Sigmoid colon (tissue), 7 donors: ENCODE measurements around the gene MKNK1. TPM values are rescaled to one million over a fixed set of nuclear protein-coding genes. Genes with fewer than 3 reads are reported as not detected.

Experiments used
- DNase-seq: peaks from one replicate; pipeline ENCODE4 v3.0.0-alpha.2; 2019
- H3K27ac ChIP-seq, 4 donors: fragments of 200-600 bp; sonication (generic); one replicate each; pipeline ENCODE4 v1.5.1; 2016 to 2019; ENCODE audit warnings: mild to moderate bottlenecking in 1 of 4
- H3K27me3 ChIP-seq, 3 donors: fragments of 200-600 bp; sonication (generic); one replicate each; pipeline ENCODE4 v1.5.1; 2019; ENCODE audit warnings: mild to moderate bottlenecking in 1 of 3
- H3K36me3 ChIP-seq, 4 donors: fragments of 200-600 bp; sonication (generic); one replicate each; pipeline ENCODE4 v1.5.1; 2016 to 2019
- H3K4me1 ChIP-seq, 4 donors: fragments of 200-600 bp; sonication (generic); one replicate each; pipeline ENCODE4 v1.5.1; 2017 to 2019
- H3K4me3 ChIP-seq, 4 donors: fragments of 200-600 bp; sonication (generic); one replicate each; pipeline ENCODE4 v1.5.1; 2017 to 2019; ENCODE audit warnings: mild to moderate bottlenecking in 2 of 4, moderate library complexity in 1 of 4
- H3K9me3 ChIP-seq, 4 donors: fragments of 200-600 bp in 3 of 4; sonication (generic) in 3 of 4; one replicate each; pipeline versions ENCODE4 v1.5.1 to v1.6.1; 2013 to 2019
- EP300 ChIP-seq, 4 donors: sonication (generic); formaldehyde crosslinking; IDR thresholded peaks; one replicate each; pipeline ENCODE4 v1.6.1; 2017; ENCODE audit warnings: antibody characterized with exemption in 4 of 4
- POLR2A ChIP-seq, 2 donors: fragments of 450-650 bp; IDR thresholded peaks; one replicate each; pipeline ENCODE4 v1.6.1; 2016; ENCODE audit warnings: antibody characterized with exemption in 2 of 2, mild to moderate bottlenecking in 2 of 2, moderate library complexity in 2 of 2
- POLR2AphosphoS5 ChIP-seq, 4 donors: sonication (generic); formaldehyde crosslinking; IDR thresholded peaks; one replicate each; pipeline ENCODE4 v1.6.1; 2017; ENCODE audit warnings: antibody characterized with exemption in 4 of 4
- WGBS, 2 donors: extraction: QIAGEN DNeasy Blood & Tissue Kit; methylation state at CpG; one replicate each; pipeline ENCODE4 v1.1.7; 2013; 5-methylcytosine and 5-hydroxymethylcytosine counted together
- intact Hi-C: fragments of 100-400 bp; cut with DNase I; formaldehyde crosslinking; loops from one replicate; pipeline ENCODE4 v1.15.1; 2023
- polyA plus RNA-seq, 3 donors: library from polyadenylated mRNA; stranded (reverse); fragments of 200-250 nt; gene quantifications; one replicate each; pipeline ENCODE4 v1.2.3, GENCODE V29; 2013
- total RNA-seq, 4 donors: library from RNA; depleted of rRNA; stranded (reverse); fragments of >200 nt; gene quantifications; one replicate each; pipeline ENCODE4 v1.1.0, GENCODE V29; 2016
- TF ChIP-seq, protein P1 (sequence below), 4 experiments: fragments of 450-650 bp in 3 of 4; fragments of 200-600 bp in 1 of 4; IDR thresholded peaks; one replicate each; pipeline ENCODE4 v1.5.1; 2016 to 2019; ENCODE audit warnings: antibody characterized with exemption in 4 of 4, mild to moderate bottlenecking in 3 of 4, moderate library complexity in 2 of 4
- donor health status: healthy with polysubstance abuse.
- donor health status: Bipolar disorder and iron deficiency.
- donor health status: healthy.

Gene MKNK1
- total and polyA plus RNA-seq, 7 donors, result 15.0 to 54.3 (median 32.1) TPM

DNA sequence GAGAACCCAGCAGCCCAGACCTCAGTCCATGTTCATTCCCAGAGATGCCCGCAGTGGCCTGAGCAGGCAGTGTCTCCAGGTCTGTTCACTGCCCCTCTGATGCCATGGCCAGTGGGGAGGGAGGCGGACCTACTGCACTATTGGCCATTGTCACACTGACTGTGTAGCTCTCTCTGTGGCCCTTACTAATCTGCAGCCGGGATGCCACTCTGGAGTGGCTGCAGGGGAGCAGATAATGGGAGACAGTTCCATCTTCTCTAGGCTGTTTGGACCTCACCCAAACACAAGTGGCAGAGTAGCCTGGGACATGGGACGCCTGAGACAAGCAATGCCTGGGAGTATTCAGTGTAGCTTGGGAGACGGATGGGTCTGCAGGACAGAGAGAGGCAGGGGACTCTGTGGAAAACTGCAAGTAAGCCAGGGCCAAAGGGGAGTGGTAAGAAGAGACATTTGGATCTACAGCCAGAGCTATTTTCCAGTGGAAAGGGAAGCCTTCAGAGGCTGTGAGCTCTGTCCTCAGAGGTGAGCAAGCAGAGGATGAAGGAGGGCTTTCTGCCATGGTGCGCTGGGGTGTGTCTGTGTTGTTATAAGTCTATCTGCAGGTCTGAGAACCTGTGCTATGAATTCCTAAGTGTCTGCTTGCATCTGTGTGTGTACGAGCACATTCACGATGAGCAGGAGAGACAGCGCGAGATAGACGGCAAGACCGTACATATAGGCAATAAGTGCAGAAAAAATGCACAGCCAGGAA, 87.7 kb downstream of the MKNK1 start:
- H3K27me3 ChIP-seq, result peaks cover 0 to 36% (median 6%) of the 10 kb centered on the region in 3 donors
- peaks cover 0 to 12% (median 2%) of the 10 kb centered on the region in 4 donors for H3K4me1 ChIP-seq
- 32 to 51% methylated on average over 12 of the region's 12 CpGs for WGBS, 2 donors
- H3K27ac ChIP-seq, result no peak overlapping the region
- H3K9me3 ChIP-seq, result no peaks in the 10 kb centered on the region
- TF ChIP-seq, protein P1, sequence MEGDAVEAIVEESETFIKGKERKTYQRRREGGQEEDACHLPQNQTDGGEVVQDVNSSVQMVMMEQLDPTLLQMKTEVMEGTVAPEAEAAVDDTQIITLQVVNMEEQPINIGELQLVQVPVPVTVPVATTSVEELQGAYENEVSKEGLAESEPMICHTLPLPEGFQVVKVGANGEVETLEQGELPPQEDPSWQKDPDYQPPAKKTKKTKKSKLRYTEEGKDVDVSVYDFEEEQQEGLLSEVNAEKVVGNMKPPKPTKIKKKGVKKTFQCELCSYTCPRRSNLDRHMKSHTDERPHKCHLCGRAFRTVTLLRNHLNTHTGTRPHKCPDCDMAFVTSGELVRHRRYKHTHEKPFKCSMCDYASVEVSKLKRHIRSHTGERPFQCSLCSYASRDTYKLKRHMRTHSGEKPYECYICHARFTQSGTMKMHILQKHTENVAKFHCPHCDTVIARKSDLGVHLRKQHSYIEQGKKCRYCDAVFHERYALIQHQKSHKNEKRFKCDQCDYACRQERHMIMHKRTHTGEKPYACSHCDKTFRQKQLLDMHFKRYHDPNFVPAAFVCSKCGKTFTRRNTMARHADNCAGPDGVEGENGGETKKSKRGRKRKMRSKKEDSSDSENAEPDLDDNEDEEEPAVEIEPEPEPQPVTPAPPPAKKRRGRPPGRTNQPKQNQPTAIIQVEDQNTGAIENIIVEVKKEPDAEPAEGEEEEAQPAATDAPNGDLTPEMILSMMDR (IDR thresholded peaks at IDR 0.05), result no peak
- TF ChIP-seq POLR2AphosphoS5 (IDR thresholded peaks at IDR 0.05) (no peak), EP300 (IDR thresholded peaks at IDR 0.05) (no peak), POLR2A (IDR thresholded peaks at IDR 0.05) (no peak)
- H3K36me3 ChIP-seq, result no peaks in the 10 kb centered on the region
- DNase-seq, result no peak
- no peak overlapping the region for H3K4me3 ChIP-seq
- intact Hi-C loops, result no loop called here

DNA sequence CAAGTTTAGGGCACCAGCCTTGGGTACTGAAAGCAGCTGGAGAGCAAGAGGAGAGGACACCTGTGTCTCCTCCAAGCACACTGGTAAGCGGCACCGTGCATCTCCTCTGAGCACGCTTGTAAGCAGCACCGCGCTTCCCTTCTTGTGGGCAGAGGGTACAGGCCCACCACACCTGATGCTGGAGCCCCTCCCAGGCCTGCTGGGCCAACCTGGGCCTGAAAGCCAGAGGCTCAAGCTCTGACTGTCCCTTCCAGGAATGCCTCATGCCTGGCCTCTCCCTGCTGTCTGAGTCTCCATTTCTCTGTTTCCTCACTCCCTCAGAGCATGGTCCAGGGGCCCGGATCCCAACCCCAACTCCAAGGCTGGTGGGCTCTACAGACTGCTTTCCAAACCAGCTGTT, 88.5 kb downstream of the MKNK1 start:
- DNase-seq, result no peak
- Histone ChIP-seq H3K9me3 (no peaks in the 10 kb centered on the region), H3K4me3 (no peak overlapping the region), H3K36me3 (no peaks in the 10 kb centered on the region), H3K4me1 (peaks cover 0 to 8% (median 1%) of the 10 kb centered on the region in 4 donors), H3K27ac (no peak overlapping the region), H3K27me3 (peaks cover 0 to 36% (median 6%) of the 10 kb centered on the region in 3 donors)
- intact Hi-C loops, result no loop called here
- WGBS, 2 donors, result 90 to 96% methylated on average over 6 of the region's 6 CpGs
- TF ChIP-seq POLR2AphosphoS5 (IDR thresholded peaks at IDR 0.05) (no peak), POLR2A (IDR thresholded peaks at IDR 0.05) (no peak), EP300 (IDR thresholded peaks at IDR 0.05) (no peak)
- TF ChIP-seq, protein P1 (IDR thresholded peaks at IDR 0.05), result no peak

DNA sequence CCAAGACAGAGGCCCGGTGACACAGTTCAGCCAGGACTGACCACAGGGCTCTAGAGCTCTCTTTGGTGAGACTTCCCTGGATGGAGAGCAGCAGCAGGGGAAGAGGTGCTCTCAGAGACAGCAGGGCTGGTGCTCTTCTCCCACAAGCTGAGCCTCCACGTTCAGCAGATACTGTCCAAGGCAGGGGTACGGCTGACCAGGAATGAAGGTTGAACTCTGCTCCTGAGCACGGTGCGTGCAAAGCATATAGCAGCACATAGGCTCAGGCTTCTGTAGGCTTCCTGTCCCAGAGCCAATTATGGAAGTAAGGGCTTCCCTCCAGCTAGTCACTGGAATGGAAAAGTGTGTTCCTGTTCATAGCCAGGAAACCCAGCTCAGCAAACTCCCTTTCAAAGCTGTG, 90.5 kb downstream of the MKNK1 start:
- Histone ChIP-seq H3K36me3 (no peaks in the 10 kb centered on the region), H3K9me3 (no peaks in the 10 kb centered on the region), H3K27ac (no peak overlapping the region), H3K27me3 (peaks cover 0 to 19% (median 6%) of the 10 kb centered on the region in 3 donors), H3K4me3 (no peak overlapping the region), H3K4me1 (no peaks in the 10 kb centered on the region)
- no peak for TF ChIP-seq POLR2AphosphoS5 (IDR thresholded peaks at IDR 0.05)
- TF ChIP-seq EP300 (IDR thresholded peaks at IDR 0.05), result no peak
- TF ChIP-seq, protein P1 (IDR thresholded peaks at IDR 0.05), result no peak
- intact Hi-C loops, result loop anchor here (2.0 kb wide), 1 partner anchor 25 kb away; the partner anchor contains the start of gene DMBX1
- WGBS, 2 donors, result 74 to 79% methylated on average over 5 of the region's 5 CpGs
- DNase-seq, result no peak

DNA sequence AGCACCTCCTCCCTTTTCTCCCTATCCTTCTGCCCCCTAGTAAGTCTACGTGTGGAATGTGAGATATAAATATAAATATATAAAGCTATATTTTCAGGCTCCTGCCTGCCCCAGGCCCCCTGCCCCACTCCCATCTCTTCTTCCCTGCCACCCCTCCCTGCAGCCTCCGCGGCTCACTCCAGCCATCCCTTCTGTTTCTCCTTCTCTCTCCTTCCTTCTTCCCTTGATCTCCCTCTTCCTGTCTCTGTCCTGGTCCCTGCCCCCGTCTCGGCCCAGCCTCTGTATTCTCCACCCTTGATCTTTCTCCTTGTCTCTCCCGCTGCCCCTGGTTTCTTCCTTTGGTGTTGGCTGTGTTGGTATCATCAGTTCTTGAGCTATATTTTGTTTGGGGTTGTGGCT, 91.3 kb downstream of the MKNK1 start:
- Histone ChIP-seq H3K36me3 (no peaks in the 10 kb centered on the region), H3K9me3 (no peaks in the 10 kb centered on the region), H3K27ac (no peak overlapping the region), H3K4me1 (no peaks in the 10 kb centered on the region), H3K27me3 (peaks cover 0 to 13% (median 1%) of the 10 kb centered on the region in 3 donors), H3K4me3 (no peak overlapping the region)
- WGBS, 2 donors, result 62 to 84% methylated on average over 6 of the region's 6 CpGs
- intact Hi-C loops, result loop anchor here (2.0 kb wide), 1 partner anchor 24 kb away; the partner anchor contains the start of gene DMBX1
- TF ChIP-seq, protein P1 (IDR thresholded peaks at IDR 0.05), result no peak
- no peak for TF ChIP-seq POLR2AphosphoS5 (IDR thresholded peaks at IDR 0.05)
- no peak for TF ChIP-seq EP300 (IDR thresholded peaks at IDR 0.05)
- TF ChIP-seq POLR2A (IDR thresholded peaks at IDR 0.05), result no peak
- no peak for DNase-seq
